ENCODE data around the gene UAP1L1. TPM values are rescaled to one million over a fixed set of nuclear protein-coding genes. Genes with fewer than 3 reads are reported as not detected.

The UAP1L1 gene
- total and polyA plus RNA-seq, 9 of the 15 experiments (the other 6 are each of a cell fraction or from before 2014, with no cell fraction given), result 0.20 to 8.6 (median 3.7) TPM

- TF ChIP-seq CHAMP1 (IDR thresholded peaks at IDR 0.05), result no peak
- no peak for TF ChIP-seq NCOA4 (IDR thresholded peaks at IDR 0.05; ENCODE audit: partially characterized antibody)
- TF ChIP-seq ARID3A (IDR thresholded peaks at IDR 0.05; ENCODE audit: borderline replicate concordance, low read depth, low read length), result no peak
- TF ChIP-seq POU5F1 (IDR thresholded peaks at IDR 0.05; ENCODE audit: borderline replicate concordance, low read depth, low read length, partially characterized antibody), result no peak
- TF ChIP-seq XRCC5 (IDR thresholded peaks at IDR 0.05; ENCODE audit: low read depth, low read length), result peak; percentile 80; the same call in 1 of the 2 replicates
- TF ChIP-seq DDX20 (tag; IDR thresholded peaks at IDR 0.05; ENCODE audit: low read depth), result no peak
- TF ChIP-seq ZNF311 (CRISPR knock-in tag; IDR thresholded peaks at IDR 0.05), result no peak
- TF ChIP-seq ZNF592 (IDR thresholded peaks at IDR 0.05), result no peak
- TF ChIP-seq MED1 (CRISPR knock-in tag; IDR thresholded peaks at IDR 0.05; ENCODE audit: borderline replicate concordance), result no peak
- TF ChIP-seq NONO (IDR thresholded peaks at IDR 0.05; ENCODE audit: low read depth in 2 of 2, low read length in 1 of 2), result no peak
- TF ChIP-seq MAFK (IDR thresholded peaks at IDR 0.05; ENCODE audit: low read length), result no peak
- peak; percentile 74 for TF ChIP-seq SMC3 (conservative IDR thresholded peaks at IDR 0.05; ENCODE audit: insufficient read depth, low read depth, low read length)
- no peak for TF ChIP-seq SOX6 (IDR thresholded peaks at IDR 0.05)
- TF ChIP-seq CBX2 (IDR thresholded peaks at IDR 0.05; ENCODE audit: insufficient read depth, low read length, poor library complexity, severe bottlenecking), result no peak
Observed at GRCh38 chr9:137064027-137064879, 13.1 kb upstream of the UAP1L1 start (continued).

Measured in K562 (cell line).